ENCODE results near the gene SPHK2.

- TF ChIP-seq CTCF (IDR thresholded peaks at IDR 0.05) (no peak), ZFP36 (IDR thresholded peaks at IDR 0.05; ENCODE audit: borderline replicate concordance, partially characterized antibody) (no peak), PBX3 (IDR thresholded peaks at IDR 0.05) (no peak)
These were observed 53.7 kb downstream of the SPHK2 start, which contains the start of gene NTN5 for GRCh38 chr19:48672994-48673393.

Measured in A549 (cell line).